ENCODE data around the gene PNMA6F. TPM values are rescaled to one million over a fixed set of nuclear protein-coding genes. Genes with fewer than 3 reads are reported as not detected.
A peak's percentile ranks its signal among the peaks of the same experiment; 100 is the strongest.

PNMA6F gene
- total and polyA plus RNA-seq, 12 donors: 0.14 to 1.1 (median 0.40) TPM; not detected in 5

- no peak for DNase-seq
- TF ChIP-seq CTCF (IDR thresholded peaks at IDR 0.05) (no peak), POLR2A (IDR thresholded peaks at IDR 0.05) (no peak)
- 69 to 79% (median 74%) methylated on average over 5 of the region's 5 CpGs for WGBS, 4 donors
- H3K27ac ChIP-seq: no peak overlapping the region
- no peaks in the 10 kb centered on the region for H3K9me3 ChIP-seq (replicated peaks in 1 of 3)
- intact Hi-C loops (cut with DNase I): no loop called here
- no peaks in the 10 kb centered on the region for H3K36me3 ChIP-seq (replicated peaks in 1 of 2)
- H3K4me1 ChIP-seq (replicated peaks in 1 of 2): peaks cover 3 to 15% of the 10 kb centered on the region in 2 donors
- peaks cover 3% of the 10 kb centered on the region for H3K27me3 ChIP-seq
- no peak overlapping the region for H3K4me3 ChIP-seq
These were observed 45.4 kb upstream of the PNMA6F start for GRCh38 chrX:153366878-153367538.

GRCh38 chrX:153366119-153366518, 44.6 kb upstream of the PNMA6F start:
- H3K27me3 ChIP-seq: peaks cover 3% of the 10 kb centered on the region
- intact Hi-C loops (cut with DNase I): no loop called here

GRCh38 chrX:153365670-153366069, 44.1 kb upstream of the PNMA6F start:
- intact Hi-C loops (cut with DNase I): no loop called here
- Histone ChIP-seq H3K36me3 (replicated peaks in 1 of 2) (no peaks in the 10 kb centered on the region), H3K27ac (no peak overlapping the region), H3K4me1 (replicated peaks in 1 of 2) (peaks cover 1 to 3% of the 10 kb centered on the region in 2 donors), H3K4me3 (no peak overlapping the region), H3K27me3 (peaks cover 3% of the 10 kb centered on the region), H3K9me3 (replicated peaks in 1 of 3) (no peaks in the 10 kb centered on the region)
- DNase-seq: no peak
- 69 to 94% (median 83%) methylated on average over 4 of the region's 4 CpGs for WGBS, 4 donors
- TF ChIP-seq CTCF (IDR thresholded peaks at IDR 0.05): no peak
- TF ChIP-seq POLR2A (IDR thresholded peaks at IDR 0.05): no peak

More at GRCh38 chrX:153366119-153366518, 44.6 kb upstream of the PNMA6F start:
- no peak overlapping the region for H3K4me3 ChIP-seq
- no peaks in the 10 kb centered on the region for H3K36me3 ChIP-seq (replicated peaks in 1 of 2)
- H3K9me3 ChIP-seq (replicated peaks in 1 of 3): no peaks in the 10 kb centered on the region
- DNase-seq: no peak
- TF ChIP-seq CTCF (IDR thresholded peaks at IDR 0.05) (no peak), POLR2A (IDR thresholded peaks at IDR 0.05) (no peak)
- peaks cover 3 to 6% of the 10 kb centered on the region in 2 donors for H3K4me1 ChIP-seq (replicated peaks in 1 of 2)
- whole genome bisulfite sequencing, 4 donors: 77 to 96% (median 87%) methylated on average over 3 of the region's 3 CpGs
- H3K27ac ChIP-seq: no peak overlapping the region

- Histone ChIP-seq H3K36me3 (replicated peaks in 1 of 2) (no peaks in the 10 kb centered on the region), H3K4me3 (no peak overlapping the region), H3K4me1 (replicated peaks in 1 of 2) (no peaks in the 10 kb centered on the region), H3K9me3 (replicated peaks in 1 of 3) (no peaks in the 10 kb centered on the region), H3K27ac (peak overlapping the region in 1 of 5 donors; percentile 56), H3K27me3 (peaks cover 3% of the 10 kb centered on the region)
- no peak for TF ChIP-seq POLR2A (IDR thresholded peaks at IDR 0.05)
- no peak for TF ChIP-seq CTCF (IDR thresholded peaks at IDR 0.05)
- 0 to 73% (median 41%) methylated on average over 1 to 2 of the region's 2 CpGs for WGBS, 4 donors
- no peak for DNase-seq
- intact Hi-C loops (cut with DNase I): no loop called here
These were observed 40.3 kb upstream of the PNMA6F start for GRCh38 chrX:153361781-153362397.

Measured in adrenal gland (tissue), 12 donors.